ENCODE measurements around the gene PTPN7.

PTPN7 gene

GRCh38 chr1:202155478-202156021 is 4.9 kb downstream of the PTPN7 start (continued):
- 0 out of 2 replicates have a peak, but pooled peaks have one; percentile 8 for TF ChIP-seq INSM2 (tag by site-specific recombination; IDR thresholded peaks at IDR 0.05)
- TF ChIP-seq ZXDB (tag by site-specific recombination; IDR thresholded peaks at IDR 0.05), result no peak; the same call in 1 of the 2 replicates
- no peak for TF ChIP-seq ZNF645 (tag by site-specific recombination; IDR thresholded peaks at IDR 0.05)
- TF ChIP-seq GLIS1 (tag by site-specific recombination; IDR thresholded peaks at IDR 0.05), result no peak
- TF ChIP-seq ZNF560 (tag by site-specific recombination; IDR thresholded peaks at IDR 0.05; ENCODE audit: borderline replicate concordance), result no peak
- TF ChIP-seq ZNF768 (tag by site-specific recombination; IDR thresholded peaks at IDR 0.05), result no peak
- TF ChIP-seq OSR2 (tag by site-specific recombination; IDR thresholded peaks at IDR 0.05), result no peak
- TF ChIP-seq ATF2 (tag by site-specific recombination; IDR thresholded peaks at IDR 0.05; ENCODE audit: low read depth), result 0 out of 2 replicates have a peak, but pooled peaks have one; percentile 23
- TF ChIP-seq ZNF292 (tag by site-specific recombination; IDR thresholded peaks at IDR 0.05; ENCODE audit: borderline replicate concordance, low read depth), result no peak
- TF ChIP-seq ZNF580 (tag by site-specific recombination; IDR thresholded peaks at IDR 0.05), result no peak
- TF ChIP-seq RBAK (tag by site-specific recombination; IDR thresholded peaks at IDR 0.05), result no peak
- TF ChIP-seq BCL6B (tag by site-specific recombination; IDR thresholded peaks at IDR 0.05), result peak; percentile 67
- no peak for TF ChIP-seq ZNF530 (tag by site-specific recombination; IDR thresholded peaks at IDR 0.05; ENCODE audit: low read depth)
- no peak for TF ChIP-seq HOXA7 (CRISPR knock-in tag; IDR thresholded peaks at IDR 0.05; ENCODE audit: borderline replicate concordance)
- TF ChIP-seq CTCF (tag by site-specific recombination; IDR thresholded peaks at IDR 0.05), result no peak
- no peak for TF ChIP-seq ZFP3 (tag by site-specific recombination; IDR thresholded peaks at IDR 0.05; ENCODE audit: low read depth)
- TF ChIP-seq ZBTB20 (tag by site-specific recombination; IDR thresholded peaks at IDR 0.05), result no peak
- no peak for TF ChIP-seq ZSCAN18 (tag by site-specific recombination; IDR thresholded peaks at IDR 0.05)
- TF ChIP-seq KLF17 (tag by site-specific recombination; IDR thresholded peaks at IDR 0.05), result no peak
- TF ChIP-seq ZNF624 (tag by site-specific recombination; IDR thresholded peaks at IDR 0.05), result no peak
- no peak for TF ChIP-seq ZNF544 (tag by site-specific recombination; IDR thresholded peaks at IDR 0.05)
- peak; percentile 15; the same call in 1 of the 2 replicates for TF ChIP-seq ZNF660 (tag by site-specific recombination; IDR thresholded peaks at IDR 0.05)
- no peak for TF ChIP-seq ZNF501 (tag by site-specific recombination; IDR thresholded peaks at IDR 0.05)
- TF ChIP-seq ZBTB21 (tag by site-specific recombination; IDR thresholded peaks at IDR 0.05), result no peak
- TF ChIP-seq ZBTB8A (tag by site-specific recombination; IDR thresholded peaks at IDR 0.05), result no peak
- no peak for TF ChIP-seq ZNF701 (tag by site-specific recombination; IDR thresholded peaks at IDR 0.05)
- no peak for TF ChIP-seq GFI1B (tag by site-specific recombination; IDR thresholded peaks at IDR 0.05)
- TF ChIP-seq MZF1 (tag by site-specific recombination; IDR thresholded peaks at IDR 0.05; ENCODE audit: borderline replicate concordance), result peak; percentile 67; the same call in 1 of the 2 replicates

Data from HEK293 (cell line).